22Rv1 (cell line): ENCODE measurements around the gene PTPN20.

Source experiments
- CTCF ChIP-seq: fragments of 450-650 bp; IDR thresholded peaks from 2 replicates; pipeline ENCODE4 v1.5.1; 2017; ENCODE audit warnings: mild to moderate bottlenecking
- ZFX ChIP-seq: fragments of 450-650 bp; IDR thresholded peaks from 2 replicates; pipeline ENCODE4 v1.6.1; 2017; ENCODE audit warnings: antibody characterized with exemption, borderline replicate concordance

- TF ChIP-seq CTCF (no peak), ZFX (no peak)
These were observed 98.8 kb downstream of the PTPN20 start for GRCh38 chr10:47010036-47010435.
